ENCODE data around the gene SERP2.

Gene SERP2

GRCh38 chr13:44436589-44437337 lies 63.1 kb downstream of the SERP2 start:
- peak; percentile 37 for DNase-seq

GRCh38 chr13:44437356-44438233 lies 64.0 kb downstream of the SERP2 start:
- DNase-seq = no peak

GRCh38 chr13:44438234-44438579 lies 64.6 kb downstream of the SERP2 start:
- DNase-seq = no peak

GRCh38 chr13:44439452-44440024 lies 65.9 kb downstream of the SERP2 start:
- no peak for DNase-seq

- DNase-seq = no peak
Observed at GRCh38 chr13:44440046-44440608, 66.5 kb downstream of the SERP2 start.

Data from stimulated activated CD4-positive, alpha-beta T cell treated with anti-CD3 and anti-CD28 coated beads, Interleukin-12 subunit alpha, Interleukin-12 subunit beta, amount 100 ng/mL, for 4 hours (primary cell).